Jurkat, Clone E6-1 (cell line): ENCODE results near the gene DHCR24.

Experiments used
- DNase-seq: peaks from one replicate; pipeline ENCODE4 v3.0.0-alpha.2; 2011; ENCODE audit warnings: low read depth, low spot score
- H3K4me3 ChIP-seq: 2 replicates; pipeline ENCODE4 v1.5.1; 2011; ENCODE audit warnings: mild to moderate bottlenecking, low read length, control low read depth, moderate library complexity

Gene DHCR24

GRCh38 chr1:54869173-54869851, 17.7 kb downstream of the DHCR24 start:
- no peak overlapping the region for H3K4me3 ChIP-seq
- DNase-seq: no peak

DNA sequence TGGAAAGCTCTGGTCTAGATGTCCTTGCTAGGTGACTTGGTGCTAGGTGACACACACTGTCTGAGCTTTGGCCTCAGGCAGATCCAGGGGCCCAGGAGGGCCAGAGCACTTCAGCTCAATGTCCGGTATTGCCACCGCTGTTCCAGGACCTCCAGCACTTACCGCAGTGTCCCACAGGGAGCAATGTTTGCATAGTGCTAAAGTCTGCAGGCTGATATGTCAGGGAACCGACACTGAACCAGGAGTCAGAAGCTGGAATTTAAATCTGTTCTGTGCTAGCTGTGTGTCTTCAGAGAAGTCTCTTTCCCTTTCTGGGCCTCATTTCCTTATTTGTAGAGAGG, 19.3 kb downstream of the DHCR24 start:
- H3K4me3 ChIP-seq: no peak overlapping the region
- no peak for DNase-seq

- no peak for DNase-seq
- no peak overlapping the region for H3K4me3 ChIP-seq
Measured at GRCh38 chr1:54866801-54867716, 19.9 kb downstream of the DHCR24 start.

DNA sequence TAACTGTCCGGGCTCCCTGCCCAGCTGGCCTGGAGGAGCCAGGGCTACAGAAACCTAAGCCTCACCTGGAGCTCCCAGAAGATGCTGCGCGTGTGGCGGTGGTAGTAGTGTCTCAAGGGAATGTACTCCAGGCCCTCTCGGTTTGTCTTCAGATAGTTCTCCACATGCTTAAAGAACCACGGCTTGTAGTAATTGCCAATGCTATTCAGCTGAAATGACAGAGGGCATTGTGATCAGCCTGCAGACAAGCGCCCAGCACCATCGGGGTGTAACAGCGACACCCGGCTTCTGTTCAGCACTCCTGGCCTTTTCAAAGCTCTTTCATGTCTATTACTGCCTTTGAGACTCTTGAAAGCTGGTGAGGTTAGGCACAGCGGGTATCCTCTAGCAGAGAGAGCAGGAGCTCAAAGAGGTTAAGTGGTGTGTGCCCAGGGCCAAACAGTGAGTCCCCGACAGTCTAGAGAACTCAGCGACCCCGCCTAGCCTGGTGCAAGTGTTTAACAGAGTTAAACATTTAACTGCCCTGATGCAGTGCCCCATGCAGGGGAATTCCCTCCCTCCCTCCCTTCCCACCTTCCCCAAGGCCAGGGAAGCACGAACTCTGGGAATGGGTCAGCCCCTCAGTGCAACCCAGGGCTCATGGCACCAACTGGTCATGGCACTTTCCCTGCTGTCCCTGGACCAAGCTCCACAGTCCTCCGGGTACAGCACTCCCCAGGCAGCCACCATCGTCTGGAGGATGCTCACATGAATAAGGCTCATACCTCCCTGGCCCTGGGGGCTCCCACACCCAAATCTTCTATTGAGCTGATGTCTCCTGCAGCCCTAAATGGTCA, 21.5 kb downstream of the DHCR24 start:
- H3K4me3 ChIP-seq: no peak overlapping the region
- DNase-seq: no peak

- DNase-seq: no peak
- H3K4me3 ChIP-seq: no peak overlapping the region
Measured at GRCh38 chr1:54864460-54865208, 22.4 kb downstream of the DHCR24 start.

GRCh38 chr1:54863267-54863665, 23.7 kb downstream of the DHCR24 start:
- no peak for DNase-seq
- H3K4me3 ChIP-seq: no peak overlapping the region

- H3K4me3 ChIP-seq: no peak overlapping the region
- no peak for DNase-seq
Measured at GRCh38 chr1:54861070-54861761, 25.8 kb downstream of the DHCR24 start.

DNA sequence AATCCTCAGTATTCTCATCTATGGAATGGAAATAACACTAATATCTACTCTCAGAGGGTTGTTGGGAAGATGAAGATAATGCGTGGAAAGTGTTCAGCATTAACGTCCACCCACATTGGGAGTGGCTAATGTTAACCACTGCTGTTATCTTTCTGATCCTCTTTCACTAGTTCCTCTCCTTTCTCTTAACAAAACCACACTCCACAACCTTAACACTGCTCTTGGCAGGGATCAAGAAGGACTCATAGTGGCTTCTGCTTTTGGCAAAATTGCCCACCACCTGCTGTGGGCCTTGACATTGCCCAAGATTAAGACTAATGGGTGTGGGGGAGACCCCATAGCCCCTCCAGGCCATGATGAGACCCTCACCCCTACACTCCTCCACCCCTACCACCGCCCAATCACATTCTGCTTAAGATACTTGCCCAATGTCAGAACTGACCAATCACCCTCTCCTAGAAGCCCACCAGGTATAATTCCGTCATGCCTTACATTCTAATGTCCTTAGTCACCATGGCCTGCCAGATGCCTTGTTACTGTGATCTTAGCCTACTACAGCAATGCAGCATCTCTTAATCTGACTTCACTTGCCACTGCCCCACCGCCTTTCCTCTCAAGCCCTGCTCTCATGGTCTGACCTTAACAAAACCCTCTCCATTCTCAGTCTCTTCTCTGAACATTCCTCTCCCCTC, 27.1 kb downstream of the DHCR24 start:
- DNase-seq: no peak
- H3K4me3 ChIP-seq: no peak overlapping the region

DNA sequence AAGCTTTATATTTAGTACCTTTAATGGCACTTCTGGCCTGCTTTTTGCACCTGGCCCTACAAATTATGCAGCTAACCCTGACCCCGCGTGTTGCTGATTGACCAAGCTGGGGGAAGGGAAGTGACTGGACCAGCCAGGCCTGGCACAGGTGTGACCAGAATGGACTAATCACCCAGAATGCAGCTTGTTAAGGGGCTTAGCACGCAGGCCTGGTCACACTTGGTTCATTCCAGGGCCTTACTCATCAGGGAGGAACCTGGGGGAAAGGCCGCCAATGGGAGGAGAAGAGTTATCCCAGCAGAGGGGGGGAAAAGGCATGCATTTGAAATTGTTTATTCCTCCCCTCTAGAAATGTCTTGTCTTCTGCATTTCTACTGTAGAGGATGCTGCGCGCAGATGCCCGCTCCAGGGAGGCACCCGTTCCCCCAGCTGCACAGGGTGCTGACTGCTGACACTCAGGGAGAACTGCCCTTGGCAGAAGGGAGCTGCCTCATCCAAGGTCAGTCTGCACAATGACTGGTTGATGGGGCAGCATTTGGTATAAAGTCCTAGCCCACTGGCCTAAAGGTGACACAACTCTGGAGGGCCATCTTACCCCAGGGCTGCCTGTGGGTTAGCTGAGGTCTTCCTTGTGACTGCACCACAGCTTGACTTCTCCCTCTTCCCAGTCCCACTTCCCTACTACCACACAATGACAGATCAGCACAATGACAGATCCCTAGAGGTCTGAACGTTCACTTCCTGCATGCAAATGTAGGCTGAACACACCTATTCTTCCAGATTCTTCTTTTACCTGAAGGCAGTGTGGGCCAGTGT, 29.0 kb downstream of the DHCR24 start:
- no peak for DNase-seq
- H3K4me3 ChIP-seq: no peak overlapping the region

DNA sequence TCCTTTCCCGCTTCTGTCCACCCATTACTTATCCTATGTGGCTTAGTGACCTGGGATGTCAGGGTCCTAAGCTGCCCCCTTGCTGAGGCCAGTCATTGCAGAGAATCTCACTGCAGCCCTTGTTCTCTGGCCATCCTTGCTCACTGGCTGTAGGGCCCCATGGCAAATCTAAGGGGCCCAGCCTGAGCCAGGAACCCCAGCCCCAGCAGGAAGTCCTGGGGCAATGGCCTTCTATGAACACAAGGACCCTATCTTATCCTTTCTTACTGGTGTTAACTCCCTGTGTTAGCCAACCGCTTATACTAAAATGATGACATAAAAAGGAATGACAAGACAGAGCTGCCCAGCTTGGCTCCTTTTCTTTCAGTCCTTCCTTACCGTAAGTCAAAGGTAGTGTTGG, 29.9 kb downstream of the DHCR24 start:
- no peak for DNase-seq

GRCh38 chr1:54854381-54855020, 32.5 kb downstream of the DHCR24 start:
- H3K4me3 ChIP-seq: no peak overlapping the region
- no peak for DNase-seq

More for the DNA sequence above, 29.9 kb downstream of the DHCR24 start:
- H3K4me3 ChIP-seq: no peak overlapping the region

DNA sequence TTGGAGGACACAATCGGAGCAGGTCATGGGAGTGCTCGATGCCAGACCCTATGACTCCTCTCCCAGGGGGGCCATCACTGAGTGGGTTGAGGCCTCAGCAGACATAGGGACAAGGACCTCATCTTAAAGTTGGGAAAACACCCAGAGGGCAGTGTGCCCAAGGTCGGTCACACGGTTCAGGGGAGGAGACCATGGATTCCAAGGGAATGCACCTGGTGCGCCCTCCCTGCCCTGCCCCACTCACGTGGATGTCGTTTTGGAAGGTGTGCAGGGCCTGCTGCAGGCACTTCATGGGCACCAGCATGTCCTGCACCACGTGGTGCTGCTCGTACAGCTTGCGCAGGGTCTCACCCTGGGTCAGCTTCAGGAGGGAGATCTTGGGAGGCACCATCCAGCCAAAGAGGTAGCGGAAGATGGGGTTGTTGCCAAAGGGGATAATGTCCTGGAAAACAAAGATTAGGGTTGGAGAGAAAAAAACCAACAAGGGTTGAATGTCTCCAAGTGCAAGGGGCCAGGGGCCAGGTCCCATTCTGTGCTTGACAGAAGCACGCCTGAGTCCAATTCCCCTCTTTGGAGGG, 33.1 kb downstream of the DHCR24 start:
- no peak overlapping the region for H3K4me3 ChIP-seq
- DNase-seq: no peak

DNA sequence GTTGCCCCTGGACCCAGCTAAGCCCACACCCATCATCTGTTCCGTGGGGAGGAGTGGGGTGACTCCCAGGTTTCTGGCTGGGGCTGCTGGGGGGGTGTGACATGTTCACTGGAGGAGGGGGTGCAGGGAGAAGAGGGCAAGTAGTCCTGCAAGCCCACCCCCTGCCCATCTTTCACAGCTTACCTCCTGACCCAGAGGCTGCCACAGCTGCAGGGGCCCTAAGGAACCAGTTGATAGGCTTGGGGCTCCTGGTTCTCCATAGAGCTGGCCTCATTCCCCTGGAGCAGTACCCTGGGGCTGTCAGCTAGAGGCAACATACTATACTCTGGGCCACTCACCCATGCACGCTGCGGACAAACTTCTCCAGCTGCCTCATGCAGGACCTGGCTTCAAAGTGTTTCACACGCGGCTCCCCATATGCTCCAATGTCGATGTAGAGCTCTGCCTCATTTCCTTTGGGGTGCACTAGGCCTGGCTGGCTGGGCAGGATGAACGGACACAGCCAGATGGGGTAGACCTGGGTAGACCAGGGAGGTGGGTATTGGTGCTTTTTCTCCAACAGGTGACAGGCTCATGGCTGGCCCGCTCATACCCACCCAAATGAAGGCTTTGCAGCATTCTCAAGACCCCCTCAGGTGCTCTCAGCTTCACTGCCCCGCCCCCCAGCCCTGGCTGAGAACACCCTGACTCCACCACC, 33.8 kb downstream of the DHCR24 start:
- DNase-seq: no peak
- H3K4me3 ChIP-seq: no peak overlapping the region

- no peak for DNase-seq
- no peak overlapping the region for H3K4me3 ChIP-seq
Measured at GRCh38 chr1:54851936-54852524, 35.0 kb downstream of the DHCR24 start.

GRCh38 chr1:54851406-54851805, 35.6 kb downstream of the DHCR24 start:
- H3K4me3 ChIP-seq: no peak overlapping the region
- DNase-seq: no peak
